Stimulated activated CD4-positive, alpha-beta T cell treated with anti-CD3 and anti-CD28 coated beads, TNF-alpha, amount 100 ng/mL, for 1 hour (primary cell): ENCODE measurements around the gene OR52B2.
"Not testable (repeated sequence)": the region's sequence is repeated elsewhere in the genome, so short reads cannot be mapped to it uniquely, and the experiment has no call there.

Source experiments
- DNase-seq, 3 donors: peaks; one replicate each; pipeline ENCODE4 v3.0.0-alpha.2; 2020; ENCODE audit warnings: low read depth in 3 of 3, low spot score in 1 of 3

The OR52B2 gene

GRCh38 chr11:6152126-6152525 lies 18.0 kb downstream of the OR52B2 start:
- no peak for DNase-seq

- no peak for DNase-seq
Observed at GRCh38 chr11:6151117-6151516, 19.0 kb downstream of the OR52B2 start.

GRCh38 chr11:6143737-6144136 lies 26.4 kb downstream of the OR52B2 start:
- DNase-seq, result not testable (repeated sequence)

- DNase-seq, result no peak
Observed at GRCh38 chr11:6142936-6143335, 27.2 kb downstream of the OR52B2 start.

GRCh38 chr11:6135936-6136335 lies 34.2 kb downstream of the OR52B2 start:
- not testable (repeated sequence) for DNase-seq

- DNase-seq, result no peak
Observed at GRCh38 chr11:6132431-6132830, 37.7 kb downstream of the OR52B2 start.

GRCh38 chr11:6129635-6130034 lies 40.5 kb downstream of the OR52B2 start:
- DNase-seq, result no peak

- no peak for DNase-seq
Observed at GRCh38 chr11:6129011-6129410, 41.1 kb downstream of the OR52B2 start.

GRCh38 chr11:6127881-6128280 lies 42.2 kb downstream of the OR52B2 start:
- no peak for DNase-seq

GRCh38 chr11:6124245-6124644 lies 45.9 kb downstream of the OR52B2 start:
- no peak for DNase-seq
